Measurements from ENCODE around the gene PYROXD2. TPM values are rescaled to one million over a fixed set of nuclear protein-coding genes. Genes with fewer than 3 reads are reported as not detected.

Gene PYROXD2
- total and polyA plus RNA-seq, 2 experiments from 2014 or later, result 1.3 to 2.6 TPM

- Histone ChIP-seq H3F3A (replicated peaks; ENCODE audit: low read depth) (no peaks in the 10 kb centered on the region), H3K4me3 (no peak overlapping the region), H3K9me2 (ENCODE audit: insufficient read depth) (peaks cover 8% of the 10 kb centered on the region; the same call in 1 of the 2 replicates), H3K4me2 (no peak overlapping the region), H3K27me3 (ENCODE audit: insufficient read depth) (no peaks in the 10 kb centered on the region), H4K20me1 (replicated peaks; ENCODE audit: insufficient read depth) (no peaks in the 10 kb centered on the region), H3K36me3 (ENCODE audit: insufficient read depth) (no peaks in the 10 kb centered on the region), H3K27ac (ENCODE audit: low read depth) (no peak overlapping the region), H3K79me2 (replicated peaks; ENCODE audit: insufficient read depth) (no peaks in the 10 kb centered on the region), H2AFZ (no peak overlapping the region), H3K4me1 (ENCODE audit: insufficient read depth) (no peaks in the 10 kb centered on the region)
- ATAC-seq (no peak), DNase-seq (ENCODE audit: low spot score) (no peak)
- peaks cover 4% of the 10 kb centered on the region for H3K27me3 Mint-ChIP-seq (ENCODE audit: insufficient read depth, low read depth, poor library complexity)
- H3K4me3 Mint-ChIP-seq, result no peak overlapping the region
- H3K36me3 Mint-ChIP-seq (ENCODE audit: low read depth), result no peaks in the 10 kb centered on the region; the same call in 2 of the 3 replicates
- H3K9me3 Mint-ChIP-seq, result no peaks in the 10 kb centered on the region
- H3K27ac Mint-ChIP-seq, result no peak overlapping the region
- no peak for TF ChIP-seq ZNF462 (CRISPR knock-in tag; IDR thresholded peaks at IDR 0.05)
- TF ChIP-seq EZH2phosphoT487 (IDR thresholded peaks at IDR 0.05; ENCODE audit: unreplicated experiment), result no peak
- TF ChIP-seq ETS1 (IDR thresholded peaks at IDR 0.05), result no peak
- TF ChIP-seq CTCF (conservative IDR thresholded peaks at IDR 0.05; ENCODE audit: low read depth in 2 of 2), result no peak
- no peak for TF ChIP-seq EZH2 (IDR thresholded peaks at IDR 0.05; ENCODE audit: low read depth, unreplicated experiment)
- TF ChIP-seq ZNF114 (CRISPR knock-in tag; IDR thresholded peaks at IDR 0.05), result no peak
- no peak for TF ChIP-seq CREB1 (CRISPR knock-in tag; IDR thresholded peaks at IDR 0.05; ENCODE audit: low read depth)
- TF ChIP-seq ZNF331 (CRISPR knock-in tag; IDR thresholded peaks at IDR 0.05; ENCODE audit: low read depth), result no peak
- no peak for TF ChIP-seq REST (IDR thresholded peaks at IDR 0.05; ENCODE audit: unreplicated experiment)
- TF ChIP-seq STAT1 (IDR thresholded peaks at IDR 0.05; ENCODE audit: unreplicated experiment), result no peak
- no peak for TF ChIP-seq POLR2AphosphoS5 (IDR thresholded peaks at IDR 0.05; ENCODE audit: low read depth)
- TF ChIP-seq JUNB (IDR thresholded peaks at IDR 0.05; ENCODE audit: unreplicated experiment), result no peak
- TF ChIP-seq NANOG (IDR thresholded peaks at IDR 0.05; ENCODE audit: borderline replicate concordance), result no peak
- peaks cover 8% of the 10 kb centered on the region for H3K4me1 Mint-ChIP-seq
These were observed 7.2 kb downstream of the PYROXD2 start for GRCh38 chr10:98407744-98408241.
